IMR-90 (cell line): ENCODE data around the gene MAEA. TPM values are rescaled to one million over a fixed set of nuclear protein-coding genes. Genes with fewer than 3 reads are reported as not detected.

Experiments
- ATAC-seq: fragments of 200-7000 bp; cut with Tn5 transposase; 2 replicates; pipeline ENCODE4 v1.9.1; 2020; ENCODE audit warnings: low read depth, mild to moderate bottlenecking, moderate library complexity
- BruUV-seq: library from RNA; stranded (reverse); fragments of 400-500 nt; replicated peaks from 2 replicates; lab custom pipeline; 2021; lab: Mats Ljungman, UMichigan
- CTCF ChIA-PET: fragments of 300-600 bp; formaldehyde crosslinking; extraction: SDS; loops from one replicate; lab custom pipeline; 2021; ENCODE audit warnings: antibody characterized with exemption; lab: Yijun Ruan, JAX
- POLR2A ChIA-PET: fragments of 300-600 bp; sonication (Branson Sonifier 250); formaldehyde crosslinking; loops from one replicate; lab custom pipeline; 2022; ENCODE audit warnings: antibody characterized with exemption; ENCODE audit not compliant: unreplicated experiment; lab: Charles Lee
- DNase-seq: peaks from one replicate; pipeline ENCODE4 v3.0.0; 2013
- H2AFZ ChIP-seq: replicated peaks from 2 replicates; pipeline ENCODE3; 2013; ENCODE audit warnings: low read length, mild to moderate bottlenecking; ENCODE audit not compliant: poor library complexity
- H2AK5ac ChIP-seq: 2 replicates; pipeline ENCODE4 v1.6.1; 2013; ENCODE audit warnings: low read depth, low read length, inconsistent platforms
- H2AK9ac ChIP-seq: replicated peaks from 2 replicates; pipeline ENCODE3; 2013; ENCODE audit warnings: mild to moderate bottlenecking, low read depth, low read length, moderate library complexity; ENCODE audit not compliant: poor library complexity
- H2BK120ac ChIP-seq: 2 replicates; pipeline ENCODE4 v1.6.1; 2013; ENCODE audit warnings: low read depth, low read length, inconsistent platforms
- H2BK15ac ChIP-seq: 3 replicates; pipeline ENCODE4 v1.6.1; 2013; ENCODE audit warnings: low read depth, low read length, inconsistent platforms
- H2BK20ac ChIP-seq: 2 replicates; pipeline ENCODE4 v1.6.1; 2013; ENCODE audit warnings: low read depth, mild to moderate bottlenecking, inconsistent platforms, low read length, moderate library complexity
- H2BK5ac ChIP-seq: 2 replicates; pipeline ENCODE4 v1.6.1; 2013; ENCODE audit warnings: mild to moderate bottlenecking, low read depth, low read length, inconsistent platforms; ENCODE audit not compliant: poor library complexity, severe bottlenecking
- H3K14ac ChIP-seq: replicated peaks from 2 replicates; pipeline ENCODE4 v1.6.1; 2013; ENCODE audit warnings: low read depth, low read length, inconsistent platforms
- H3K18ac ChIP-seq: 2 replicates; pipeline ENCODE4 v1.6.1; 2013; ENCODE audit warnings: low read depth, low read length, control low read depth
- H3K23ac ChIP-seq: 2 replicates; pipeline ENCODE4 v1.6.1; 2013; ENCODE audit warnings: low read depth, low read length, inconsistent platforms
- H3K27ac ChIP-seq: 2 replicates; pipeline ENCODE4 v1.5.1; 2013; ENCODE audit warnings: mild to moderate bottlenecking, control low read depth, low read length; ENCODE audit not compliant: insufficient read depth
- H3K27me3 ChIP-seq: 2 replicates; pipeline ENCODE4 v1.6.1; 2013; ENCODE audit warnings: low read length; ENCODE audit not compliant: control insufficient read depth, insufficient read depth
- H3K36me3 ChIP-seq: 2 replicates; pipeline ENCODE4 v1.6.1; 2013; ENCODE audit warnings: low read length, mixed read lengths; ENCODE audit not compliant: control insufficient read depth, insufficient read depth
- H3K4ac ChIP-seq: 2 replicates; pipeline ENCODE4 v1.6.1; 2013; ENCODE audit warnings: low read depth, low read length, inconsistent platforms
- H3K4me1 ChIP-seq: 2 replicates; pipeline ENCODE4 v1.6.1; 2013; ENCODE audit warnings: low read length, mixed read lengths; ENCODE audit not compliant: control insufficient read depth, insufficient read depth
- H3K4me2 ChIP-seq: 2 replicates; pipeline ENCODE4 v1.6.1; 2013; ENCODE audit warnings: low read depth, mild to moderate bottlenecking, control low read depth, low read length, moderate library complexity
- H3K4me3 ChIP-seq: 2 replicates; pipeline ENCODE4 v1.5.1; 2013; ENCODE audit warnings: low read depth, mild to moderate bottlenecking, control low read depth, low read length, moderate library complexity; ENCODE audit not compliant: insufficient read depth
- H3K56ac ChIP-seq: 2 replicates; pipeline ENCODE4 v1.6.1; 2013; ENCODE audit warnings: low read length, inconsistent platforms; ENCODE audit not compliant: insufficient read depth; ENCODE audit errors: extremely low read depth
- H3K79me1 ChIP-seq, 2 experiments: 2 replicates each; pipeline ENCODE4 v1.6.1; 2013; ENCODE audit warnings: low read length in 2 of 2, inconsistent platforms in 1 of 2, low read depth in 1 of 2
- H3K9ac ChIP-seq: 2 replicates; pipeline ENCODE4 v1.6.1; 2013; ENCODE audit warnings: low read depth, low read length, control low read depth
- H3K9me1 ChIP-seq: 2 replicates; pipeline ENCODE4 v1.6.1; 2013; ENCODE audit warnings: low read length, inconsistent platforms; ENCODE audit not compliant: insufficient read depth
- H3K9me3 ChIP-seq: 2 replicates; pipeline ENCODE4 v1.6.1; 2013; ENCODE audit warnings: low read length; ENCODE audit not compliant: control insufficient read depth, insufficient read depth
- H4K20me1 ChIP-seq: 2 replicates; pipeline ENCODE4 v1.6.1; 2013; ENCODE audit warnings: low read length, inconsistent platforms; ENCODE audit not compliant: insufficient read depth
- H4K5ac ChIP-seq: 2 replicates; pipeline ENCODE4 v1.6.1; 2013; ENCODE audit warnings: mild to moderate bottlenecking, low read depth, low read length, control low read depth
- H4K8ac ChIP-seq, 2 experiments: 2 replicates each; pipeline ENCODE4 v1.6.1; 2013; ENCODE audit warnings: low read depth in 2 of 2, low read length in 2 of 2, control low read depth in 1 of 2, inconsistent platforms in 1 of 2
- H4K91ac ChIP-seq: 2 replicates; pipeline ENCODE4 v1.6.1; 2013; ENCODE audit warnings: low read depth, low read length, inconsistent platforms; ENCODE audit not compliant: insufficient read depth
- BHLHE40 ChIP-seq: fragments of 150-350 bp; IDR thresholded peaks from 2 replicates; pipeline ENCODE4 v1.6.1; 2016; ENCODE audit warnings: mild to moderate bottlenecking, low read depth, low read length
- CEBPB ChIP-seq: IDR thresholded peaks from 2 replicates; pipeline ENCODE4 v1.6.1; 2012; ENCODE audit warnings: low read depth, low read length, improper control_type of control experiment
- CHD1 ChIP-seq: IDR thresholded peaks from 2 replicates; pipeline ENCODE4 v1.6.1; 2012; ENCODE audit warnings: low read depth, low read length, improper control_type of control experiment
- ELK1 ChIP-seq: fragments of 150-350 bp; IDR thresholded peaks from 2 replicates; pipeline ENCODE4 v1.6.1; 2016; ENCODE audit warnings: low read depth, mild to moderate bottlenecking, low read length, moderate library complexity, borderline replicate concordance
- FOS ChIP-seq: fragments of 150-350 bp; IDR thresholded peaks from 2 replicates; pipeline ENCODE4 v1.6.1; 2016; ENCODE audit warnings: low read depth, low read length
- MAFK ChIP-seq: IDR thresholded peaks from 2 replicates; pipeline ENCODE4 v1.6.1; 2012; ENCODE audit warnings: low read depth, low read length, improper control_type of control experiment
- MAZ ChIP-seq: IDR thresholded peaks from 2 replicates; pipeline ENCODE4 v1.6.1; 2012; ENCODE audit warnings: low read depth, mild to moderate bottlenecking, low read length, improper control_type of control experiment, moderate library complexity, borderline replicate concordance
- SMC3 ChIP-seq: fragments of 150-350 bp; IDR thresholded peaks from 2 replicates; pipeline ENCODE4 v1.6.1; 2016; ENCODE audit warnings: low read depth, mild to moderate bottlenecking, antibody characterized with exemption, low read length, moderate library complexity
- WGBS, 2 experiments: methylation state at CpG; one replicate each; pipeline versions ENCODE4 v1.1.5 to v1.1.7; 2013; ENCODE audit warnings: missing lambda C conversion rate in 2 of 2; ENCODE audit not compliant: insufficient read length in 1 of 2; ENCODE audit errors: extremely low coverage in 2 of 2; 5-methylcytosine and 5-hydroxymethylcytosine counted together
- dilution Hi-C: fragments of 300-500 bp; cut with HindIII; formaldehyde crosslinking; loops from one replicate; pipeline ENCODE4 v1.14.3; 2018; ENCODE audit warnings: low sequenced_read_pairs; ENCODE audit not compliant: unreplicated experiment
- in situ Hi-C: fragments of 300-500 bp; cut with MboI; formaldehyde crosslinking; loops from 3 replicates; pipeline ENCODE4 v1.14.3; 2019; ENCODE audit warnings: low sequenced_read_pairs, inconsistent platforms, mixed read lengths
- intact Hi-C: fragments of 100-400 bp; cut with micrococcal nuclease; formaldehyde crosslinking; loops from 2 replicates; pipeline ENCODE4 v1.10.0; 2022
- polyA plus RNA-seq, 3 experiments: library from polyadenylated mRNA; depleted of rRNA; stranded (reverse); fragments of >200 nt; gene quantifications; 2 replicates each; pipeline ENCODE4 v1.2.3, GENCODE V29; 2012; ENCODE audit warnings: low replicate concordance in 1 of 3
- total RNA-seq: library from RNA; depleted of rRNA; stranded (reverse); fragments of >200 nt; gene quantifications from 2 replicates; pipeline ENCODE4 v1.2.3, GENCODE V29; 2012
- TF ChIP-seq, protein P1 (sequence below): conservative IDR thresholded peaks from 2 replicates; pipeline ENCODE4 v1.5.1; 2012; ENCODE audit warnings: mild to moderate bottlenecking, low read depth, low read length, improper control_type of control experiment
- TF ChIP-seq, protein P2 (sequence below): fragments of 150-350 bp; IDR thresholded peaks from 2 replicates; pipeline ENCODE4 v1.6.1; 2017; ENCODE audit warnings: mild to moderate bottlenecking, antibody characterized with exemption, low read length, low read depth

MAEA gene
- total and polyA plus RNA-seq, 2 of the 4 experiments (the other 2 are of a cell fraction), result 61.5 to 108 TPM

DNA sequence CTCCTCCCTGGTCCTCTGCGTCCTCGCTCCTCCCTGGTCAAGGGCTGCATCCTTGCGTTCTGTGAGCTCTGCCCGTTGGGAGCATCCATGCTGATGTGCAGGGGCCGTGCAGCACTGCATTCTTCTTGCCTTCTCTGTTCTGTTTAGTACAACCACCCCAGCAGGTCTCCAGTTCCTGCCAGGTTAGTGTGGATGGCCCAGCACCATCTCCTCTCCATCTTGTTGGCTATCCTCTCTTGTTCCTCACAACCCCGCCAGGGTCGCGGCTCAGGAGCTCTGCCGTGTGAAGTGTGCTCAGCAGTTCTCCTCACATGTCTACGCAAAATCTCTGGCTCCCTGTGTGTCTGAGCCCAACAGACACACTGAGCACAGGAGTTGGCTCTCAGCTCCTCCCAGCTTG is 10.4 kb upstream of the MAEA start:
- H3K36me3 ChIP-seq, result no peaks in the 10 kb centered on the region
- no peak overlapping the region for H3K14ac ChIP-seq
- no peak overlapping the region for H2BK20ac ChIP-seq
- ChIA-PET POLR2A (no interaction called here), CTCF (no interaction called here)
- H3K9ac ChIP-seq, result no peak overlapping the region
- no peak overlapping the region for H4K91ac ChIP-seq
- H3K27me3 ChIP-seq, result peaks cover 2% of the 10 kb centered on the region; the same call in 1 of the 2 replicates
- no peaks in the 10 kb centered on the region for H3K4me1 ChIP-seq
- peak overlapping the region; percentile 42 for H2AK9ac ChIP-seq
- no peaks in the 10 kb centered on the region for H3K9me3 ChIP-seq
- WGBS, 2 experiments, result 80% methylated on average over 8 of the region's 10 CpGs; no CpG with 5 or more reads in 1 of the 2 experiments
- no peak overlapping the region for H3K18ac ChIP-seq
- ATAC-seq (no peak), DNase-seq (no peak)
- no peak overlapping the region for H3K23ac ChIP-seq
- no peak overlapping the region for H3K56ac ChIP-seq
- H3K4me3 ChIP-seq, result no peak overlapping the region
- no peak overlapping the region for H2AFZ ChIP-seq
- BruUV-seq, result no TSS peak
- no peak overlapping the region for H2BK15ac ChIP-seq
- no peak overlapping the region for H4K8ac ChIP-seq
- dilution Hi-C loops, result no loop called here
- no peaks in the 10 kb centered on the region for H3K9me1 ChIP-seq
- no peaks in the 10 kb centered on the region for H4K20me1 ChIP-seq
- intact Hi-C loops, result no loop called here
- H2AK5ac ChIP-seq, result no peak overlapping the region
- no peak overlapping the region for H2BK5ac ChIP-seq
- H3K79me1 ChIP-seq, result no peaks in the 10 kb centered on the region
- H3K4ac ChIP-seq, result no peak overlapping the region
- H4K5ac ChIP-seq, result no peak overlapping the region
- in situ Hi-C loops, result no loop called here
- H3K27ac ChIP-seq, result no peak overlapping the region
- TF ChIP-seq ELK1 (no peak), CEBPB (no peak), MAFK (no peak), BHLHE40 (no peak), SMC3 (no peak), FOS (no peak), MAZ (no peak), CHD1 (no peak)
- TF ChIP-seq, protein P1, sequence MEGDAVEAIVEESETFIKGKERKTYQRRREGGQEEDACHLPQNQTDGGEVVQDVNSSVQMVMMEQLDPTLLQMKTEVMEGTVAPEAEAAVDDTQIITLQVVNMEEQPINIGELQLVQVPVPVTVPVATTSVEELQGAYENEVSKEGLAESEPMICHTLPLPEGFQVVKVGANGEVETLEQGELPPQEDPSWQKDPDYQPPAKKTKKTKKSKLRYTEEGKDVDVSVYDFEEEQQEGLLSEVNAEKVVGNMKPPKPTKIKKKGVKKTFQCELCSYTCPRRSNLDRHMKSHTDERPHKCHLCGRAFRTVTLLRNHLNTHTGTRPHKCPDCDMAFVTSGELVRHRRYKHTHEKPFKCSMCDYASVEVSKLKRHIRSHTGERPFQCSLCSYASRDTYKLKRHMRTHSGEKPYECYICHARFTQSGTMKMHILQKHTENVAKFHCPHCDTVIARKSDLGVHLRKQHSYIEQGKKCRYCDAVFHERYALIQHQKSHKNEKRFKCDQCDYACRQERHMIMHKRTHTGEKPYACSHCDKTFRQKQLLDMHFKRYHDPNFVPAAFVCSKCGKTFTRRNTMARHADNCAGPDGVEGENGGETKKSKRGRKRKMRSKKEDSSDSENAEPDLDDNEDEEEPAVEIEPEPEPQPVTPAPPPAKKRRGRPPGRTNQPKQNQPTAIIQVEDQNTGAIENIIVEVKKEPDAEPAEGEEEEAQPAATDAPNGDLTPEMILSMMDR, result no peak
- TF ChIP-seq, protein P2, sequence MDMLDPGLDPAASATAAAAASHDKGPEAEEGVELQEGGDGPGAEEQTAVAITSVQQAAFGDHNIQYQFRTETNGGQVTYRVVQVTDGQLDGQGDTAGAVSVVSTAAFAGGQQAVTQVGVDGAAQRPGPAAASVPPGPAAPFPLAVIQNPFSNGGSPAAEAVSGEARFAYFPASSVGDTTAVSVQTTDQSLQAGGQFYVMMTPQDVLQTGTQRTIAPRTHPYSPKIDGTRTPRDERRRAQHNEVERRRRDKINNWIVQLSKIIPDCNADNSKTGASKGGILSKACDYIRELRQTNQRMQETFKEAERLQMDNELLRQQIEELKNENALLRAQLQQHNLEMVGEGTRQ, result no peak
- H3K4me2 ChIP-seq, result no peak overlapping the region
- no peak overlapping the region for H2BK120ac ChIP-seq
